ENCODE data around the gene ARAP2.

- TF ChIP-seq, protein P1, sequence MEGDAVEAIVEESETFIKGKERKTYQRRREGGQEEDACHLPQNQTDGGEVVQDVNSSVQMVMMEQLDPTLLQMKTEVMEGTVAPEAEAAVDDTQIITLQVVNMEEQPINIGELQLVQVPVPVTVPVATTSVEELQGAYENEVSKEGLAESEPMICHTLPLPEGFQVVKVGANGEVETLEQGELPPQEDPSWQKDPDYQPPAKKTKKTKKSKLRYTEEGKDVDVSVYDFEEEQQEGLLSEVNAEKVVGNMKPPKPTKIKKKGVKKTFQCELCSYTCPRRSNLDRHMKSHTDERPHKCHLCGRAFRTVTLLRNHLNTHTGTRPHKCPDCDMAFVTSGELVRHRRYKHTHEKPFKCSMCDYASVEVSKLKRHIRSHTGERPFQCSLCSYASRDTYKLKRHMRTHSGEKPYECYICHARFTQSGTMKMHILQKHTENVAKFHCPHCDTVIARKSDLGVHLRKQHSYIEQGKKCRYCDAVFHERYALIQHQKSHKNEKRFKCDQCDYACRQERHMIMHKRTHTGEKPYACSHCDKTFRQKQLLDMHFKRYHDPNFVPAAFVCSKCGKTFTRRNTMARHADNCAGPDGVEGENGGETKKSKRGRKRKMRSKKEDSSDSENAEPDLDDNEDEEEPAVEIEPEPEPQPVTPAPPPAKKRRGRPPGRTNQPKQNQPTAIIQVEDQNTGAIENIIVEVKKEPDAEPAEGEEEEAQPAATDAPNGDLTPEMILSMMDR (IDR thresholded peaks at IDR 0.05) = no peak
- TF ChIP-seq POLR2A (IDR thresholded peaks at IDR 0.05) = no peak
Measured at GRCh38 chr4:36051634-36052033, 192.7 kb downstream of the ARAP2 start.
